ENCODE results near the gene LRRC8A. TPM values are rescaled to one million over a fixed set of nuclear protein-coding genes. Genes with fewer than 3 reads are reported as not detected.

LRRC8A gene
- total and polyA plus RNA-seq, 2 of the 13 experiments (the other 11 are each of a cell fraction or from before 2014, with no cell fraction given): 16.1 to 40.6 TPM

DNA sequence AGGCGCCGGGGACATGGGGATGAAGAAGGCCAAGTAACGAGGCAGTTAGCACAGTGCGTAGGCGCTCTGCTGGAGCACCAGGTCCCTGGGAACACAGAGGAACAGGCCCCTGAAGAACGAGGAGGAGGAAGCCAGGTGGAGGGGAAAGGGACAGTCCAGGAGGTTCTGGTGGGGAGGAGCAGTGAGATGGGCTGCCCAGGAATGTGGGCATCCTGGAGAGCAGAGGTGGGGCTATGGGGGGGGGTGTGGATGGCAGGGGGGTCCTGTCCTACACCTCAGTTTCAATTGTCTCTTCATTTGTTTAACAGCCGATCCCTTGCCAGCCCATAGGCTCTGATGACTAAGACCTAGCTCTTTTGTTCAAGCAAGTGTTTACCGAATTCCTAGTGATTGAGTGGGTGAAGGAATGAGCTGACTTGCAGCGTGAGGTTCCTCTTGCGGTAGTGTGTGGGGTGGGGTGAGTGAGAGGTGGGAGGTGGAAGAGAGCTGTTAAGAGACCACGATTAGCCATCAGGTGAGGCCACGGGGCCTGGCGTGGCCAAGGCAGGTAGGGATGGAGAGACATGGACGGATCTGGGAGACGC, 30.4 kb downstream of the LRRC8A start (continued):
- TF ChIP-seq SRSF4 (IDR thresholded peaks at IDR 0.05; ENCODE audit: low read depth, low read length, poor library complexity, severe bottlenecking): no peak
- TF ChIP-seq, protein P1, sequence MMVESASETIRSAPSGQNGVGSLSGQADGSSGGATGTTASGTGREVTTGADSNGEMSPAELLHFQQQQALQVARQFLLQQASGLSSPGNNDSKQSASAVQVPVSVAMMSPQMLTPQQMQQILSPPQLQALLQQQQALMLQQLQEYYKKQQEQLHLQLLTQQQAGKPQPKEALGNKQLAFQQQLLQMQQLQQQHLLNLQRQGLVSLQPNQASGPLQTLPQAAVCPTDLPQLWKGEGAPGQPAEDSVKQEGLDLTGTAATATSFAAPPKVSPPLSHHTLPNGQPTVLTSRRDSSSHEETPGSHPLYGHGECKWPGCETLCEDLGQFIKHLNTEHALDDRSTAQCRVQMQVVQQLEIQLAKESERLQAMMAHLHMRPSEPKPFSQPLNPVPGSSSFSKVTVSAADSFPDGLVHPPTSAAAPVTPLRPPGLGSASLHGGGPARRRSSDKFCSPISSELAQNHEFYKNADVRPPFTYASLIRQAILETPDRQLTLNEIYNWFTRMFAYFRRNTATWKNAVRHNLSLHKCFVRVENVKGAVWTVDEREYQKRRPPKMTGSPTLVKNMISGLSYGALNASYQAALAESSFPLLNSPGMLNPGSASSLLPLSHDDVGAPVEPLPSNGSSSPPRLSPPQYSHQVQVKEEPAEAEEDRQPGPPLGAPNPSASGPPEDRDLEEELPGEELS (CRISPR knock-in tag; IDR thresholded peaks at IDR 0.05): peak; percentile 16; the same call in 1 of the 2 replicates
- no peak for TF ChIP-seq ZNF660 (CRISPR knock-in tag; IDR thresholded peaks at IDR 0.05; ENCODE audit: borderline replicate concordance, low read depth)
- no peak for TF ChIP-seq SAFB2 (CRISPR knock-in tag; IDR thresholded peaks at IDR 0.05; ENCODE audit: borderline replicate concordance, low read depth)
- no peak for TF ChIP-seq SMAD9 (CRISPR knock-in tag; IDR thresholded peaks at IDR 0.05)
- no peak for TF ChIP-seq FOXP1 (IDR thresholded peaks at IDR 0.05)
- peak; percentile 57 for TF ChIP-seq FOXP1 (CRISPR knock-in tag; IDR thresholded peaks at IDR 0.05)
- no peak for TF ChIP-seq KAT7 (CRISPR knock-in tag; IDR thresholded peaks at IDR 0.05; ENCODE audit: borderline replicate concordance)
- TF ChIP-seq HNRNPH1 (optimal IDR thresholded peaks at IDR 0.05; ENCODE audit: low read depth, low read length): no peak
- peak; percentile 31; the same call in 1 of the 2 replicates for TF ChIP-seq RARA (CRISPR knock-in tag; IDR thresholded peaks at IDR 0.05)
- peak; percentile 92; the same call in 1 of the 2 replicates for TF ChIP-seq SOX5 (CRISPR knock-in tag; IDR thresholded peaks at IDR 0.05; ENCODE audit: borderline replicate concordance)
- TF ChIP-seq FOXA3 (CRISPR knock-in tag; IDR thresholded peaks at IDR 0.05): 0 out of 2 replicates have a peak, but pooled peaks have one; percentile 18
- peak; percentile 50; the same call in 1 of the 2 replicates for TF ChIP-seq SAP130 (CRISPR knock-in tag; IDR thresholded peaks at IDR 0.05; ENCODE audit: low read depth)
- TF ChIP-seq, protein P2, sequence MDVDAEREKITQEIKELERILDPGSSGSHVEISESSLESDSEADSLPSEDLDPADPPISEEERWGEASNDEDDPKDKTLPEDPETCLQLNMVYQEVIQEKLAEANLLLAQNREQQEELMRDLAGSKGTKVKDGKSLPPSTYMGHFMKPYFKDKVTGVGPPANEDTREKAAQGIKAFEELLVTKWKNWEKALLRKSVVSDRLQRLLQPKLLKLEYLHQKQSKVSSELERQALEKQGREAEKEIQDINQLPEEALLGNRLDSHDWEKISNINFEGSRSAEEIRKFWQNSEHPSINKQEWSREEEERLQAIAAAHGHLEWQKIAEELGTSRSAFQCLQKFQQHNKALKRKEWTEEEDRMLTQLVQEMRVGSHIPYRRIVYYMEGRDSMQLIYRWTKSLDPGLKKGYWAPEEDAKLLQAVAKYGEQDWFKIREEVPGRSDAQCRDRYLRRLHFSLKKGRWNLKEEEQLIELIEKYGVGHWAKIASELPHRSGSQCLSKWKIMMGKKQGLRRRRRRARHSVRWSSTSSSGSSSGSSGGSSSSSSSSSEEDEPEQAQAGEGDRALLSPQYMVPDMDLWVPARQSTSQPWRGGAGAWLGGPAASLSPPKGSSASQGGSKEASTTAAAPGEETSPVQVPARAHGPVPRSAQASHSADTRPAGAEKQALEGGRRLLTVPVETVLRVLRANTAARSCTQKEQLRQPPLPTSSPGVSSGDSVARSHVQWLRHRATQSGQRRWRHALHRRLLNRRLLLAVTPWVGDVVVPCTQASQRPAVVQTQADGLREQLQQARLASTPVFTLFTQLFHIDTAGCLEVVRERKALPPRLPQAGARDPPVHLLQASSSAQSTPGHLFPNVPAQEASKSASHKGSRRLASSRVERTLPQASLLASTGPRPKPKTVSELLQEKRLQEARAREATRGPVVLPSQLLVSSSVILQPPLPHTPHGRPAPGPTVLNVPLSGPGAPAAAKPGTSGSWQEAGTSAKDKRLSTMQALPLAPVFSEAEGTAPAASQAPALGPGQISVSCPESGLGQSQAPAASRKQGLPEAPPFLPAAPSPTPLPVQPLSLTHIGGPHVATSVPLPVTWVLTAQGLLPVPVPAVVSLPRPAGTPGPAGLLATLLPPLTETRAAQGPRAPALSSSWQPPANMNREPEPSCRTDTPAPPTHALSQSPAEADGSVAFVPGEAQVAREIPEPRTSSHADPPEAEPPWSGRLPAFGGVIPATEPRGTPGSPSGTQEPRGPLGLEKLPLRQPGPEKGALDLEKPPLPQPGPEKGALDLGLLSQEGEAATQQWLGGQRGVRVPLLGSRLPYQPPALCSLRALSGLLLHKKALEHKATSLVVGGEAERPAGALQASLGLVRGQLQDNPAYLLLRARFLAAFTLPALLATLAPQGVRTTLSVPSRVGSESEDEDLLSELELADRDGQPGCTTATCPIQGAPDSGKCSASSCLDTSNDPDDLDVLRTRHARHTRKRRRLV (CRISPR knock-in tag; IDR thresholded peaks at IDR 0.05): no peak
- no peak for TF ChIP-seq SCMH1 (CRISPR knock-in tag; IDR thresholded peaks at IDR 0.05; ENCODE audit: borderline replicate concordance)
- TF ChIP-seq SMAD3 (CRISPR knock-in tag; IDR thresholded peaks at IDR 0.05): no peak
- TF ChIP-seq IRF2 (CRISPR knock-in tag; IDR thresholded peaks at IDR 0.05): 0 out of 2 replicates have a peak, but pooled peaks have one; percentile 34
- no peak for TF ChIP-seq PHF21A (CRISPR knock-in tag; IDR thresholded peaks at IDR 0.05)
- peak; percentile 94 for TF ChIP-seq FOSL2 (CRISPR knock-in tag; IDR thresholded peaks at IDR 0.05)
- no peak for TF ChIP-seq KLF16 (CRISPR knock-in tag; IDR thresholded peaks at IDR 0.05)
- TF ChIP-seq ZKSCAN1 (IDR thresholded peaks at IDR 0.05; ENCODE audit: low read length): no peak
- TF ChIP-seq, protein P3, sequence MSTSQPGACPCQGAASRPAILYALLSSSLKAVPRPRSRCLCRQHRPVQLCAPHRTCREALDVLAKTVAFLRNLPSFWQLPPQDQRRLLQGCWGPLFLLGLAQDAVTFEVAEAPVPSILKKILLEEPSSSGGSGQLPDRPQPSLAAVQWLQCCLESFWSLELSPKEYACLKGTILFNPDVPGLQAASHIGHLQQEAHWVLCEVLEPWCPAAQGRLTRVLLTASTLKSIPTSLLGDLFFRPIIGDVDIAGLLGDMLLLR (CRISPR knock-in tag; IDR thresholded peaks at IDR 0.05): no peak
- TF ChIP-seq SALL1 (CRISPR knock-in tag; IDR thresholded peaks at IDR 0.05): 0 out of 2 replicates have a peak, but pooled peaks have one; percentile 14
- TF ChIP-seq MAF1 (CRISPR knock-in tag; IDR thresholded peaks at IDR 0.05; ENCODE audit: borderline replicate concordance): no peak
